Ovary (tissue), 9 donors: ENCODE data around the gene CLEC2A. TPM values are rescaled to one million over a fixed set of nuclear protein-coding genes. Genes with fewer than 3 reads are reported as not detected.

Source experiments
- polyA plus RNA-seq, 2 donors: library from polyadenylated mRNA; stranded (reverse); fragments of 200-250 nt in 1 of 2; fragments of 350-450 nt in 1 of 2; fragmentation: Illumina TruSeq in 1 of 2; extraction: RNeasy Lipid Tissue Mini Kit (QIAGEN cat#74804) in 1 of 2; gene quantifications; one replicate each; pipeline ENCODE4 v1.2.3, GENCODE V29; 2013 to 2014
- total RNA-seq, 7 donors: library from RNA; depleted of rRNA in 2 of 7; stranded (reverse); fragments of >200 nt in 2 of 7; fragmentation: NEBNext Ultra II Directional in 3 of 7; extraction: Animal tissue kit (Norgen Biotek cat#: 25700) in 3 of 7; gene quantifications; one replicate each; pipeline versions ENCODE4 v1.1.0 to v1.2.4, GENCODE V29; 2016 to 2023
- donor health status: DM: no; HTN: no; CAD: no; lungs with moderate emphysema.
- donor health status: DM: no; HTN: no; CAD: no.
- donor health status: Bipolar disorder and iron deficiency.
- donor health status: DM: yes; HTN: yes; CAD: no.
- donor health status: DM: no; HTN: no; CAD: no.
- donor health status: DM: yes; HTN: yes; CAD: no.

The CLEC2A gene
- total and polyA plus RNA-seq, 9 donors: not detected

Other genes starting within 250 kb of the CLEC2A start
- gene CLECL1, start 199.3 kb downstream of the CLEC2A start, total RNA-seq: under 1 TPM in 2 of 7 donors, not detected in 5; 0.53 to 0.60 TPM
- gene CLECL1, start 199.3 kb downstream of the CLEC2A start, polyA plus RNA-seq: under 1 TPM; 0.58 to 0.73 TPM
- 1 to 10 TPM in 6 of 7 donors, under 1 TPM in 1; 0.63 to 7.8 (median 2.3) TPM for gene CD69, start 171.5 kb downstream of the CLEC2A start, total RNA-seq
- gene CD69, start 171.5 kb downstream of the CLEC2A start, polyA plus RNA-seq: 1 to 10 TPM; 2.1 to 6.6 TPM
- gene KLRF1, start 104.9 kb downstream of the CLEC2A start, total RNA-seq: under 1 TPM in 2 of 7 donors, not detected in 5; 0.28 to 0.50 TPM
- 1 to 10 TPM in 1 of 2 donors, under 1 TPM in 1; 0.17 to 1.1 TPM for gene KLRF1, start 104.9 kb downstream of the CLEC2A start, polyA plus RNA-seq
- gene CLEC2B, start 63.0 kb downstream of the CLEC2A start, total RNA-seq: 10 to 100 TPM; 16.4 to 60.4 (median 26.0) TPM
- 10 to 100 TPM; 27.1 to 31.6 TPM for gene CLEC2B, start 63.0 kb downstream of the CLEC2A start, polyA plus RNA-seq
- gene KLRF2, start 50.9 kb downstream of the CLEC2A start, total RNA-seq: not detected
- gene KLRF2, start 50.9 kb downstream of the CLEC2A start, polyA plus RNA-seq: not detected
- gene CLEC12A, start 39.0 kb upstream of the CLEC2A start, total RNA-seq: 1 to 10 TPM in 1 of 7 donors, under 1 TPM in 2, not detected in 4; 0.46 to 1.8 (median 1.00) TPM
- under 1 TPM; 0.63 to 0.97 TPM for gene CLEC12A, start 39.0 kb upstream of the CLEC2A start, polyA plus RNA-seq
- under 1 TPM in 1 of 7 donors, not detected in 6; 0.26 TPM for gene CLEC1B, start 66.8 kb upstream of the CLEC2A start, total RNA-seq
- gene CLEC1B, start 66.8 kb upstream of the CLEC2A start, polyA plus RNA-seq: under 1 TPM; 0.06 to 0.47 TPM
- gene CLEC12B, start 78.3 kb upstream of the CLEC2A start, total RNA-seq: not detected
- gene CLEC12B, start 78.3 kb upstream of the CLEC2A start, polyA plus RNA-seq: under 1 TPM in 1 of 2 donors, not detected in 1; 0.05 TPM
- gene CLEC9A, start 98.3 kb upstream of the CLEC2A start, total RNA-seq: under 1 TPM in 3 of 7 donors, not detected in 4; 0.22 to 0.51 (median 0.46) TPM
- under 1 TPM; 0.04 to 1.00 TPM for gene CLEC9A, start 98.3 kb upstream of the CLEC2A start, polyA plus RNA-seq
- gene CLEC1A, start 166.6 kb upstream of the CLEC2A start, total RNA-seq: 10 to 100 TPM in 1 of 7 donors, 1 to 10 TPM in 6; 1.5 to 11.5 (median 4.1) TPM
- 10 to 100 TPM in 1 of 2 donors, 1 to 10 TPM in 1; 4.8 to 13.8 TPM for gene CLEC1A, start 166.6 kb upstream of the CLEC2A start, polyA plus RNA-seq
- gene CLEC7A, start 197.8 kb upstream of the CLEC2A start, total RNA-seq: 10 to 100 TPM in 1 of 7 donors, 1 to 10 TPM in 6; 2.9 to 12.7 (median 3.7) TPM
- gene CLEC7A, start 197.8 kb upstream of the CLEC2A start, polyA plus RNA-seq: 1 to 10 TPM; 1.9 to 3.4 TPM
- 10 to 100 TPM in 1 of 7 donors, 1 to 10 TPM in 3, under 1 TPM in 3; 0.71 to 12.3 (median 1.1) TPM for gene OLR1, start 239.8 kb upstream of the CLEC2A start, total RNA-seq
- gene OLR1, start 239.8 kb upstream of the CLEC2A start, polyA plus RNA-seq: under 1 TPM; 0.10 to 0.48 TPM
- gene TMEM52B, start 246.7 kb upstream of the CLEC2A start, total RNA-seq: under 1 TPM in 2 of 7 donors, not detected in 5; 0.07 to 0.69 TPM
- under 1 TPM; 0.04 to 0.10 TPM for gene TMEM52B, start 246.7 kb upstream of the CLEC2A start, polyA plus RNA-seq